GM12801 (cell line): Measurements from ENCODE around the gene CYP11A1.

ENCODE experiments used
- CTCF ChIP-seq: IDR thresholded peaks from one replicate; pipeline ENCODE4 v1.5.1; 2011; ENCODE audit warnings: control low read depth; ENCODE audit not compliant: insufficient read length; ENCODE audit errors: extremely low read depth

CYP11A1 gene

GRCh38 chr15:74316141-74316540, 51.3 kb downstream of the CYP11A1 start:
- TF ChIP-seq CTCF, result no peak

GRCh38 chr15:74315626-74316025, 51.8 kb downstream of the CYP11A1 start:
- TF ChIP-seq CTCF, result no peak

- no peak for TF ChIP-seq CTCF
These were observed 52.5 kb downstream of the CYP11A1 start for GRCh38 chr15:74314795-74315438.

- no peak for TF ChIP-seq CTCF
These were observed 53.6 kb downstream of the CYP11A1 start for GRCh38 chr15:74313889-74314288.

GRCh38 chr15:74312445-74313007, 54.9 kb downstream of the CYP11A1 start:
- TF ChIP-seq CTCF, result no peak

- TF ChIP-seq CTCF, result no peak
These were observed 55.6 kb downstream of the CYP11A1 start for GRCh38 chr15:74311734-74312444.

GRCh38 chr15:74307827-74308811, 59.3 kb downstream of the CYP11A1 start:
- TF ChIP-seq CTCF, result no peak
